ENCODE measurements around the gene UNC13B.
"Not testable (repeated sequence)": the region's sequence is repeated elsewhere in the genome, so short reads cannot be mapped to it uniquely, and the experiment has no call there.

UNC13B gene

GRCh38 chr9:35161713-35162604 is at the start of gene UNC13B:
Gene UNC13B (plus strand): TSS chr9:35162009. CDS start chr9:35162284, 275 bp downstream.
- peak; percentile 58 to 80 (median 68) for DNase-seq (ENCODE audit: low read depth in 3 of 3)

- no peak for DNase-seq (ENCODE audit: low read depth in 3 of 3)
These were observed 49.4 kb upstream of the UNC13B start for GRCh38 chr9:35112257-35113020.

- peak in 1 of 3 experiments; percentile 66 for DNase-seq (ENCODE audit: low read depth in 3 of 3)
These were observed 47.5 kb upstream of the UNC13B start for GRCh38 chr9:35114113-35114839.

- DNase-seq (ENCODE audit: low read depth in 3 of 3), result no peak
These were observed 46.8 kb upstream of the UNC13B start for GRCh38 chr9:35114840-35115628.

GRCh38 chr9:35115680-35116538 is 45.9 kb upstream of the UNC13B start, which contains the start of gene ATOSB:
Gene ATOSB (minus strand): TSS chr9:35115862. CDS start chr9:35108274, 7,588 bp downstream.
- peak; percentile 79 to 92 (median 83) for DNase-seq (ENCODE audit: low read depth in 3 of 3)

- no peak for DNase-seq (ENCODE audit: low read depth in 3 of 3)
These were observed 45.3 kb upstream of the UNC13B start for GRCh38 chr9:35116539-35116897.

- DNase-seq (ENCODE audit: low read depth in 3 of 3), result peak; percentile 76 to 88 (median 77)
These were observed 44.8 kb upstream of the UNC13B start for GRCh38 chr9:35116898-35117551.

GRCh38 chr9:35134920-35135319 is 26.9 kb upstream of the UNC13B start:
- DNase-seq (ENCODE audit: low read depth in 3 of 3), result no peak

GRCh38 chr9:35135988-35136387 is 25.8 kb upstream of the UNC13B start:
- DNase-seq (ENCODE audit: low read depth in 3 of 3), result no peak

- no peak for DNase-seq (ENCODE audit: low read depth in 3 of 3)
These were observed 24.9 kb upstream of the UNC13B start for GRCh38 chr9:35136866-35137265.

GRCh38 chr9:35140093-35140492 is 21.7 kb upstream of the UNC13B start:
- no peak for DNase-seq (ENCODE audit: low read depth in 3 of 3)

- no peak for DNase-seq (ENCODE audit: low read depth in 3 of 3)
These were observed 19.8 kb upstream of the UNC13B start for GRCh38 chr9:35142037-35142436.

- not testable (repeated sequence) for DNase-seq (ENCODE audit: low read depth in 3 of 3)
These were observed 13.8 kb upstream of the UNC13B start for GRCh38 chr9:35147941-35148563.

- no peak for DNase-seq (ENCODE audit: low read depth in 3 of 3)
These were observed 8.9 kb upstream of the UNC13B start for GRCh38 chr9:35152926-35153325.

GRCh38 chr9:35156781-35157180 is 5.0 kb upstream of the UNC13B start:
- DNase-seq (ENCODE audit: low read depth in 3 of 3), result no peak

GRCh38 chr9:35157836-35158235 is 4.0 kb upstream of the UNC13B start:
- DNase-seq (ENCODE audit: low read depth in 3 of 3), result not testable (repeated sequence)

- no peak for DNase-seq (ENCODE audit: low read depth in 3 of 3)
These were observed 3.1 kb upstream of the UNC13B start for GRCh38 chr9:35158501-35159280.

GRCh38 chr9:35162605-35163315 is 951 bp downstream of the UNC13B start:
- no peak for DNase-seq (ENCODE audit: low read depth in 3 of 3)

Measured in stimulated activated CD4-positive, alpha-beta T cell treated with anti-CD3 and anti-CD28 coated beads, TNF-alpha, amount 100 ng/mL, for 24 hours (primary cell).